ENCODE measurements around the gene INTS7.

INTS7 gene

DNA sequence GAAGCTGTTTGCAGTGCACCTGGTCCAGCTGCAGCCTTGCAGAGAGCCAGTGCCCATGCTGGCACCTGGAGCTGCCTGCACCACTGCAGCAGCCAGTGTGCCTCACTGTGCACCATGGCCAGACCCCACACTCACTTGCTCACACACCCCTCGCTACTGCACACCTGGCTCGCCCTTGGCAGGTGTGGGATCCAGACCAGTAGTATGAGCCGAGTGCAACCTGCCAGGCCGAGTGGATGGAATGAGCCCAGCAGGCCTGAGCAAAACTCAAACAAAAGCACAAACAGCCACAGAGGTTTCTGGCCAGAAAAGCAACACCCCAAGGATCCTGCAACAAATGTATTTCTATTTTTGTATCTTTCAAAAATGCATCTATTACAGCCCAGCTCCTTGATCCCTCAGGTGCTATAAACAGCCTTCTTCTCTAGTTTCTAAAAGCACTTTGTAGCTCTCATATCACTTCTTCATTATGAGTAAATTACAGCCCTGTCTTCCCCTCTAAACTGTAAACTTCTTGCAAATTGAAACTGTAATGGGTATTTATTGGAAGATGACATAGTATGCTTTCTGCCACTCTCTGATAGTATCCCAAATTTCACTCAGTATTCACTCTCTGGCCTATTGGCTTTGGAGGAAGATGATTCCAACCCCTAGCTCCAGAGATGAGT is 132.6 kb downstream of the INTS7 start:
- DNase-seq: no peak

DNA sequence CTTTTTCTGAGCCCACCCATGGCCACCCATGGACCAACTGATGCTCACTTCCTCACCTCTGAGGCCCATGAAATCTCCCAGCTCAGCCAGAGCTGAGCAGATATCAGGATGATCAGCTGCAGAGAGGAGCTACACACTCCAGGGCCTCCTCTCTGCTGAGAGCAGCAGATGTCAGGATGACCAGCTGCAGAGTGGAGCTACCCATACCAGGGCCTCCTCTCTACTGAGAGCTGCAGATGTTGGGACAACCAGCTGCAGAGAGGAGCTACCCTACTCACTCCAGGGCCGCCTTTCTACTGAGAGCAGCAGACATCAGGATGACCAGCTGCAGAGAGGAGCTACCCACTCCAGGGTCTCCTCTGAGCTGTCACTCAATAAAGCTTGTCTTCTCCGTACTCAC is 133.4 kb downstream of the INTS7 start:
- no peak for DNase-seq

DNA sequence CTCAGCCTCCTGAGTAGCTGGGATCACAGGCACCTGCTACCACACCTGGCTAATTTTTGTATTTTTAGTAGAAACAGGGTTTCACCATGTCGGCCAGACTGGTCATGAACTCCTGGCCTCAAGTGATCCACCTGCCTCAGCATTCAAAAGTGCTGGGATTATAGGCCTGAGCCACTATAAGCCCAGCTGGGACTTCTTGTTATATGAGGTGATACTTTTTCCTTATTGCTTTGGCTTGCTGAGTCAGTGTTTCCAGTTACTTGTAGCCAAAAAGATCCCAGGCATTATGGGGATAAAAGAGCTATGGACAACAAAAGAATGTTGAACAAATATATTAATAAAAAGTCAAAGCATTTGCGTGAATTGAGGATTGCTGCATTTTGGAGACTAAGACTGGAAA is 134.9 kb downstream of the INTS7 start:
- DNase-seq: no peak

DNA sequence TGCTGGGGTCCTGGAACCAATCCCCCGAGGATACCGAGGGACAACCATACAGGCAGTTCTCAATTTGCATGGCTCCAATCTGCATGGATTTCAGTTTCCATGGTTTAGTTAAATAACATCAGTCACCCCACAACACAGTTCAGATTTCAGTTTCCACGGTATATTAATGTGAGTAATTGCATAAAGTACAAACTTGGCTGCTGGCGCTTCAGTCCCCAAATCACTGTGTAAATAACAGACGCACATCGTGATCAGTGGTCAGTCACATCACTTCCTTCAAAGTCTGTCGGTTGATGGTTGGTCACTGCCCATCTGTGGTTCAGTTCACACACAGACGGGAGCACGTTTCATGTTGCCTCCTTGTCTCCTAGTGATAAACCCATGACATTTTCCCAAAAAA is 138.4 kb downstream of the INTS7 start:
- DNase-seq: no peak

DNA sequence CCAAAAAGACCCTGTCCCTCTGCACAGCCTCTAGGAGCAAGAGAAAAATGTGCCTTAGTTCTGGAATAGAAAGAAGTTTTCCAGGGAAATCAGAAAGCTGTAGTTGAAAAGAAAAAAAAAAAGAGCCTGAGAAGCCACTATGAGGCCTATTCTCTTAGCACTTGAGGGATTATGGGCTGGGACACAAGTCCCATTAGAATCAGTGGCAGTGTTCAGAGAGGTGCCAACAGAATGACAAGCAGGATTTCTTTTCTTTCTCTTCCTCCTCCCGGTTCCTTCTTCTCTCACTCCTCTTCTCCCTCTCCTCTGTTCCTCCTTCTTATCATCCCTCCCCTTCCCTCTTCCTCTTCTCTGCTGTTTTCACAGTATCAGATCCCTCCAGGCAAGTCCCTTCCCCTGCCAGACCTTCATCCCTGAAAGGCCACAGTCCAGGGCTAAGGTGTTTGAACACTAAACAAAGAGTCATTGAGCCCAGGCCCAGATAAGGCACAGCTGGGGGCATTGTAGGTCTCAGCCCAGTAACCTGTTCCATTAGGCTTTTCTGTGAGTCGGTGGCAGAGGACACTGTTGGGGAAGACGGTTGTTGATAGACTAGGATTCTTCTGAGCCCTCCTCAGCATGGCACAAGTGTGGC is 140.1 kb downstream of the INTS7 start:
- no peak for DNase-seq

DNA sequence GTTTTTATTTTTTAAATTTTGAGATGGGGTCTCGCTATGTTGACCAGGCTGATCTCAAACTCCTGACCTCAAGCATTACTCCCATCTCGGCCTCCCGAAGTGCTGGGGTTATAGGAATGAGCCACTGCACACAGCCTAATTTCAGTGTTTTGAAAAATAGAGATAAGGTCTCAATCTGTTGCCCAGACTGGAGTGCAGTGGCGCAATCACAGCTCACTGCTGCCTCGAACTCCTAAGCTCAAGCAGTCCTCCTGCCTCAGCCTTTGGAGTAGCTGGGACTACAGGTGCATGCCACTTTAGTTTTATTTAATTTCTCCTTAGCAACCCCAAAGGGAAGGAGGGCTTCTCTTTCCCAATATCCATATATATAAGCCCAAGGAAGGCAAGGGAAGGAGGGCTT is 141.0 kb downstream of the INTS7 start:
- no peak for DNase-seq

DNA sequence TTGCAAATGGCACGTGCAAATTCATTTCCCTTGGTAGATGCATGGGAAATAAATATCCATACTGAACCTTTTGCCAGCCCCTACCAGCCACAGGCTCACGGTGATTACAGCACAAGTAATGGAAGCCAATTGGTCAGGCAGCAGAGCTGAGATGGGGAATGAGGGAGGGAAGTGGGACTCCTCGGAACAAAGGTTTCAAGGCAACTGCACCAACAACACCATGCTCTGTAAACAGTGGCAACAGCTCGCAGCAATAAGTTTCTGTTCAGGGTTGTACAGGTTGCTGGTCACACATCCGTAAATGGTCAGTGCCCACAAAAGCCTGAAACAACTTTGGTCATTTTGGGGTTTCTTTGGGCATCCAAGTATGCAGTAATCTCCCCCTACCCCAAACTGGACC is 142.1 kb downstream of the INTS7 start:
- no peak for DNase-seq

DNA sequence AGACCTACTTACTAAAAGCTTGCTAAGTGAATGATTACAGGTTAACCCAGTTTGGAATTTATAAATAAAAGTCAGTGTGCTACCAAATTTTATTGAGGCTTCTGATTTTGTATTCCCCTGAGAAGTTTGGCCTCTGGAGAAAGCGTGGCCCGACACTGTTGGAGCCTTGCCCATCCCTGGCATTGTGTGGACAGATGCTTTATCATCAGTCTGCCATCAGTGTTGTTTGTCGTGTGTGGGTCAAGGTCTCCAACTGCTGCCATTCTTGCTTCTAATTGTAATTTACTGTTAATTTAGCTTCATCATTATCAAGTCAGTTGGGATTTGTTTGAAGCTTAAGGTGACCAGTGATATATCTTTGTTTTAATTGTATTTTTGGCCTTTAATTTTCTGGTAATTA is 142.8 kb downstream of the INTS7 start:
- no peak for DNase-seq

DNA sequence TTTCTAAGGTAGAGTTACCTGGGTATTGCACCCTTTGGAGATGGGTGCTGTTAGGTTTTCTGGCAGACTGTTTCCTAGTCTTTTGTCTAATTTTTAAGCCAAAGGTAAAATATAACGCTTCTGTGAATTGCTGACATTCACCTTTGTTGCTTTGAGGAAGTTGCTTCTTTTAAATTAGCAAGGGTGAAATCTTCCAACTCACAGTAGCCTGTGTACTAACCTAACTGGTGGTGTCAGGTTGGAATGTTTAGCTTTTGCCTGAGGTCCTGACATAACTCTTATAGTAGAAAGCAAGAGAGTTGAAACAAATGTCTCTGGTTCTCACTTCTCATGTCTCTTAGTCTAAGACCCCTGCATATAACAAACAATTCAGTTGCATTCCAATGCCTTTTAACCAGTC is 143.6 kb downstream of the INTS7 start:
- DNase-seq: no peak

Measured in NCI-H226 (cell line).